ENCODE measurements around the gene PSG11.
"Not testable (repeated sequence)": the region's sequence is repeated elsewhere in the genome, so short reads cannot be mapped to it uniquely, and the experiment has no call there.

DNA sequence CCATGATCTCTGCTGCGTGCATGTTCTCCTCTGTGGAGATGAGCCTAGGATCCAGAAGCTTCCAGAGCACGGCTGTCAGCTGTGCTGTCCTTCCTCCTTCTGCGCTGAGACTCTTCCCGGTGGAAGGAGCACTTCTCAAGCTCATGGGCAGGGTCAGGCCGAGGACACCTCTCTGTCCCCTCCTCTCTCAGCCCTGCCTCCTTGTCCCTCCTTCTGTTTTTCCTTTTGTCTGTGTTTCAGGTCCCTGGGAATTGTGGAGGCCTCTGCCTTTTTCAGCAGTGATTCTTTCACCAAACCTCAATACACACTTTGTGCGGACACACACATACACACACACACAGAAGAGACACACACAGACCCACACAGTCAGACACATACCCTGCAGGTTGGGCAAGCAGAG is at the start of gene PSG11:
- TF ChIP-seq, protein P1, sequence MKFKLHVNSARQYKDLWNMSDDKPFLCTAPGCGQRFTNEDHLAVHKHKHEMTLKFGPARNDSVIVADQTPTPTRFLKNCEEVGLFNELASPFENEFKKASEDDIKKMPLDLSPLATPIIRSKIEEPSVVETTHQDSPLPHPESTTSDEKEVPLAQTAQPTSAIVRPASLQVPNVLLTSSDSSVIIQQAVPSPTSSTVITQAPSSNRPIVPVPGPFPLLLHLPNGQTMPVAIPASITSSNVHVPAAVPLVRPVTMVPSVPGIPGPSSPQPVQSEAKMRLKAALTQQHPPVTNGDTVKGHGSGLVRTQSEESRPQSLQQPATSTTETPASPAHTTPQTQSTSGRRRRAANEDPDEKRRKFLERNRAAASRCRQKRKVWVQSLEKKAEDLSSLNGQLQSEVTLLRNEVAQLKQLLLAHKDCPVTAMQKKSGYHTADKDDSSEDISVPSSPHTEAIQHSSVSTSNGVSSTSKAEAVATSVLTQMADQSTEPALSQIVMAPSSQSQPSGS (CRISPR knock-in tag; IDR thresholded peaks at IDR 0.05; ENCODE audit: borderline replicate concordance, low read depth) = not testable (repeated sequence)
- TF ChIP-seq, protein P2, sequence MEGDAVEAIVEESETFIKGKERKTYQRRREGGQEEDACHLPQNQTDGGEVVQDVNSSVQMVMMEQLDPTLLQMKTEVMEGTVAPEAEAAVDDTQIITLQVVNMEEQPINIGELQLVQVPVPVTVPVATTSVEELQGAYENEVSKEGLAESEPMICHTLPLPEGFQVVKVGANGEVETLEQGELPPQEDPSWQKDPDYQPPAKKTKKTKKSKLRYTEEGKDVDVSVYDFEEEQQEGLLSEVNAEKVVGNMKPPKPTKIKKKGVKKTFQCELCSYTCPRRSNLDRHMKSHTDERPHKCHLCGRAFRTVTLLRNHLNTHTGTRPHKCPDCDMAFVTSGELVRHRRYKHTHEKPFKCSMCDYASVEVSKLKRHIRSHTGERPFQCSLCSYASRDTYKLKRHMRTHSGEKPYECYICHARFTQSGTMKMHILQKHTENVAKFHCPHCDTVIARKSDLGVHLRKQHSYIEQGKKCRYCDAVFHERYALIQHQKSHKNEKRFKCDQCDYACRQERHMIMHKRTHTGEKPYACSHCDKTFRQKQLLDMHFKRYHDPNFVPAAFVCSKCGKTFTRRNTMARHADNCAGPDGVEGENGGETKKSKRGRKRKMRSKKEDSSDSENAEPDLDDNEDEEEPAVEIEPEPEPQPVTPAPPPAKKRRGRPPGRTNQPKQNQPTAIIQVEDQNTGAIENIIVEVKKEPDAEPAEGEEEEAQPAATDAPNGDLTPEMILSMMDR (IDR thresholded peaks at IDR 0.05) = not testable (repeated sequence)
- not testable (repeated sequence) for TF ChIP-seq ELF4 (CRISPR knock-in tag; IDR thresholded peaks at IDR 0.05; ENCODE audit: low read depth); NR3C1 (CRISPR knock-in tag; conservative IDR thresholded peaks at IDR 0.05; ENCODE audit: low read depth)

Measured in WTC11 (cell line).